Thoracic aorta (tissue), 2 donors: Measurements from ENCODE around the gene SLC9A7. TPM values are rescaled to one million over a fixed set of nuclear protein-coding genes. Genes with fewer than 3 reads are reported as not detected.

Experiments used
- ATAC-seq: fragments of 150-250 bp; one replicate; pipeline ENCODE4 v1.8.0; 2017; ENCODE audit warnings: low read depth; ENCODE audit not compliant: insufficient number of reproducible peaks, low FRiP score
- DNase-seq: peaks from one replicate; pipeline ENCODE4 v3.0.0-alpha.2; 2020; ENCODE audit warnings: low spot score
- H3K27ac ChIP-seq, 2 donors: fragments of 200-600 bp; sonication (generic); 1 replicate in 1 of 2; 2 replicates in 1 of 2; pipeline ENCODE4 v1.5.1; 2016; ENCODE audit warnings: mild to moderate bottlenecking in 2 of 2, moderate library complexity in 2 of 2
- H3K27me3 ChIP-seq: fragments of 200-600 bp; sonication (generic); replicated peaks from 2 replicates; pipeline ENCODE4 v1.6.0; 2016; ENCODE audit warnings: mild to moderate bottlenecking; ENCODE audit not compliant: insufficient read depth
- H3K36me3 ChIP-seq: fragments of 200-600 bp; sonication (generic); one replicate; pipeline ENCODE4 v1.5.1; 2016
- H3K4me1 ChIP-seq, 2 donors: fragments of 200-600 bp; sonication (generic); 1 replicate in 1 of 2; 2 replicates in 1 of 2; pipeline versions ENCODE4 v1.5.1 to v1.6.0; 2016; ENCODE audit warnings: low read depth in 2 of 2, mild to moderate bottlenecking in 1 of 2; ENCODE audit not compliant: control insufficient read depth in 1 of 2
- H3K4me3 ChIP-seq: fragments of 200-600 bp; sonication (generic); 2 replicates; pipeline ENCODE4 v1.5.1; 2016; ENCODE audit warnings: mild to moderate bottlenecking
- H3K9me3 ChIP-seq: fragments of 200-600 bp; sonication (generic); 2 replicates; pipeline ENCODE4 v1.5.1; 2016
- total RNA-seq, 2 donors: library from RNA; depleted of rRNA; stranded (reverse); fragments of >200 nt; gene quantifications; one replicate each; pipeline versions ENCODE4 v1.1.0 to v1.2.3, GENCODE V29; 2016
- TF ChIP-seq, protein P1 (sequence below): fragments of 200-600 bp; sonication (generic); IDR thresholded peaks from one replicate; pipeline ENCODE4 v1.5.1; 2019; ENCODE audit warnings: antibody characterized with exemption

The SLC9A7 gene
- total RNA-seq, 2 donors from 2014 or later = 6.7 to 12.2 TPM

DNA sequence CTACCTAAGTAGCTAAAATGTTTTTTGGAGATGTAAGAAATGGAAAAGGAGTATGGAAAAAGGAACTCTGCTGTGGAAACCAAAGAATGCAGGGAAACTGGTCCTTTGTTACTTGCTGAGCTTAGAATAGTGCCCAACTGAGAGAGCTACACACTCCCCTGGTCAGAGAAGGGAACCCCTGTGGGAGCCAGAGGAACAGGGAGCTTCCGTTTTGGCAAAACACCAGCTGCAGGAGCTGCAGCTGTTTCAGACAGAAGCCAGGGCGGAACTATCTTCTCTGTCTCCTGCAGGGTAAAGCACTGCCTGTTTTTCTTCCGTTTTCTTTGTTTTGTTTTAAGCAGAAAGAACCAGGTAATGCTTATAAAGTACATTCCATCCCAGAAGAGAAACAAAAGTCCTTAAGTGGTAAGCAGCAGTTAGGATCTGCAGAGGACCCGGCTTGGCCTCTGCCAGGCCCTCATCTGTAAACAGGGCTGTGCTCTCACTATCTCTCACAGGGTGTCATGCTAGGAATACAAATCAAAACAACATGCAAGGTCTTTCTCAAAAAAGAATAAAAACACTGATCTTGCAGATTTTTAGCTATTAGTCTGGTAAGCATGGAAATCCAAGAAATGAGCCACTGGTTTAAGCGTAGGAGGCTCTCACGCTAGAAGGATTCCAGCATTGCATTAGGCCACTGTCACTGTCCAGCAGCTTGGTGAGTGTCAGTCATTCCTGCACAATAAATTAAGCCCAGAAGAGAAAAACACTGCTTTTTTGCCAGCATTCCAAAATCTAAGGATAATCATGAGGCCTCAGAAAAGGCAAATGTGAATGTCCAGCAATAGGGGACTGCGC is 109.3 kb downstream of the SLC9A7 start:
- ATAC-seq = no peak
- H3K27me3 ChIP-seq = no peaks in the 10 kb centered on the region
- H3K4me1 ChIP-seq = no peaks in the 10 kb centered on the region
- TF ChIP-seq, protein P1, sequence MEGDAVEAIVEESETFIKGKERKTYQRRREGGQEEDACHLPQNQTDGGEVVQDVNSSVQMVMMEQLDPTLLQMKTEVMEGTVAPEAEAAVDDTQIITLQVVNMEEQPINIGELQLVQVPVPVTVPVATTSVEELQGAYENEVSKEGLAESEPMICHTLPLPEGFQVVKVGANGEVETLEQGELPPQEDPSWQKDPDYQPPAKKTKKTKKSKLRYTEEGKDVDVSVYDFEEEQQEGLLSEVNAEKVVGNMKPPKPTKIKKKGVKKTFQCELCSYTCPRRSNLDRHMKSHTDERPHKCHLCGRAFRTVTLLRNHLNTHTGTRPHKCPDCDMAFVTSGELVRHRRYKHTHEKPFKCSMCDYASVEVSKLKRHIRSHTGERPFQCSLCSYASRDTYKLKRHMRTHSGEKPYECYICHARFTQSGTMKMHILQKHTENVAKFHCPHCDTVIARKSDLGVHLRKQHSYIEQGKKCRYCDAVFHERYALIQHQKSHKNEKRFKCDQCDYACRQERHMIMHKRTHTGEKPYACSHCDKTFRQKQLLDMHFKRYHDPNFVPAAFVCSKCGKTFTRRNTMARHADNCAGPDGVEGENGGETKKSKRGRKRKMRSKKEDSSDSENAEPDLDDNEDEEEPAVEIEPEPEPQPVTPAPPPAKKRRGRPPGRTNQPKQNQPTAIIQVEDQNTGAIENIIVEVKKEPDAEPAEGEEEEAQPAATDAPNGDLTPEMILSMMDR = no peak
- no peak overlapping the region for H3K4me3 ChIP-seq
- no peak overlapping the region for H3K27ac ChIP-seq
- DNase-seq = no peak
- no peaks in the 10 kb centered on the region for H3K36me3 ChIP-seq
- H3K9me3 ChIP-seq = no peaks in the 10 kb centered on the region

DNA sequence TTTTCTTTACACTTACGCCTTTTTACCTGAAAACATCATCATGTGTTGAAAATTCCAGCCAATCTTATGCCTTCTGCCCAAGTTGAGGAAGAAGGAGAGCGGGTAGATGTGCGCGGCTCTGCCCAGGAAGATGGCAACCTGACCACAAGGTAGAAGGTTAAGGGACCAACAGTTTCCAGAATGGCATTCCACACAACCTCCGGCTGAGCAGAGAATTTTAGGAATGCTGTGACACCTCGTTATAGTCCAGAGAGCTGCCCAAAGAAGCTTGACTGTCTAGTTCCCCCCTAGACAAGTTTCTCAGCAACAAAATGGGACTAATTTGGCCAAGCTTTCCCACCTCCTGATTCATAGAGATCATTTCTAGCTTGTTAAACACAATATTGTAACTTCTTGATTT is 110.3 kb downstream of the SLC9A7 start:
- H3K27me3 ChIP-seq = no peaks in the 10 kb centered on the region
- no peak for DNase-seq
- H3K36me3 ChIP-seq = no peaks in the 10 kb centered on the region
- no peaks in the 10 kb centered on the region for H3K4me1 ChIP-seq
- H3K27ac ChIP-seq = no peak overlapping the region
- no peaks in the 10 kb centered on the region for H3K9me3 ChIP-seq
- no peak for ATAC-seq
- TF ChIP-seq, protein P1 = no peak
- H3K4me3 ChIP-seq = no peak overlapping the region

DNA sequence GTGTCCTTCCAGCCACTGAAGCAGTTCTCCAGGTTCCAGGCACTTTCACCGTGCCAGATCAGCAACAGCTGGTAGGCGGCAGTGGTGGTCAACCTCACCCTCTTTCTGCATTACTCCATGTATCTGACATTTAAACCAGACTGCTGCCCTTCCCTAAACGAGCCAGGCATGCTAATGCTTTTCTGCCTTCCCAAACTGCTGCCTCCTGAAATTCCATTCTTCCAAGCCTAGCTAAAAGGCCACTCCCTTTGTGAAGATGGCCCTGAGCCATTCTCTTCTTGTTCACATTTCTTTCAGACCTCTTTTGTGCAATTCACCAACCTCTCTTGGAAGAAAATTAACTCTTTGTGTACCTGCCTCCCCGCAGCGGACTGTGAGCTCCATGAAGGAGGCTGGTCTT is 111.7 kb downstream of the SLC9A7 start:
- H3K4me3 ChIP-seq = no peak overlapping the region
- no peak overlapping the region for H3K27ac ChIP-seq
- DNase-seq = no peak
- no peaks in the 10 kb centered on the region for H3K36me3 ChIP-seq
- H3K4me1 ChIP-seq = no peaks in the 10 kb centered on the region
- no peaks in the 10 kb centered on the region for H3K9me3 ChIP-seq
- no peak for ATAC-seq
- H3K27me3 ChIP-seq = no peaks in the 10 kb centered on the region
- TF ChIP-seq, protein P1 = no peak

DNA sequence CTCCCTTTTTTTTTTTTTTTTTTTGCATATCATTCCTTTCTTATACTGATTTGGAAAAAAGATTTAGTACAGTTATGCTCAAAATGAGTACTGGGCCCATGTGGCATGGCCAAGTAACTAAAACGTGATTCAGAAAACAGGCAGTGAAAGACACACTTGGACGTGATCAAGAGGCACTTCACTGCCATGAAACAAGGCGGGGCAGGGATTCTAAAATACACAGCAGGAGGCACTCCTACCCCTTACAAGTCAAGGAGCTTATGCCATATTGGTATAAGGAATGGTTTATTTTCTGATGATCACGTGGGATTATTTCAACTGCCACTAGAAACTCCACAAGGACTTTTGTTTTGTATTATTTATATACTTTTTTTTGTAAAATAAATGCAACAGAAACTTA is 113.3 kb downstream of the SLC9A7 start:
- Histone ChIP-seq H3K4me1 (no peaks in the 10 kb centered on the region), H3K36me3 (no peaks in the 10 kb centered on the region), H3K9me3 (no peaks in the 10 kb centered on the region), H3K27me3 (no peaks in the 10 kb centered on the region), H3K4me3 (no peak overlapping the region), H3K27ac (no peak overlapping the region)
- ATAC-seq (no peak), DNase-seq (no peak)
- TF ChIP-seq, protein P1 = no peak

DNA sequence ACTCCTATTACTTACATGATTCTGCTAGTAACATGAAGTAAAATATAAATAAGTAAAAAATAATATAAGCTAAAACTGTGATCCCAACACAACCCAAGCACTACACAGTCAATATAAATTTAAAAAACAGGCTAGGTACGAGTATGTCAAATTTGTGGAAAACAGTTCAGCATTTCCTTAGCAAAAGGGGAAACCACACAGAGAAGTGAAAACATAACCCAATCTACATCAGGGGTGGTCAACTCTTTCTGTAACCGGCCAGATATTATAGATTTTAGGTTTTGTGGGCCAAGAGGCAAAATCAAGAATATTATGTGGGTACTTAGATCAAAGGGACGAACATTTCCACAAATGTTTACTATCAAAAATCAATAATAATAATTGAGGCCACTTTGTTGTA is 115.3 kb downstream of the SLC9A7 start:
- no peak overlapping the region for H3K27ac ChIP-seq
- H3K27me3 ChIP-seq = no peaks in the 10 kb centered on the region
- H3K9me3 ChIP-seq = no peaks in the 10 kb centered on the region
- H3K4me3 ChIP-seq = no peak overlapping the region
- TF ChIP-seq, protein P1 = no peak
- no peak for DNase-seq
- no peaks in the 10 kb centered on the region for H3K36me3 ChIP-seq
- H3K4me1 ChIP-seq = no peaks in the 10 kb centered on the region
- no peak for ATAC-seq
